ENCODE results near the gene ZNF554. TPM values are rescaled to one million over a fixed set of nuclear protein-coding genes. Genes with fewer than 3 reads are reported as not detected.
"Not testable (repeated sequence)": the region's sequence is repeated elsewhere in the genome, so short reads cannot be mapped to it uniquely, and the experiment has no call there.

The ZNF554 gene
- polyA plus RNA-seq, 2 donors, result 1.5 to 4.9 TPM

GRCh38 chr19:2811735-2812413 is 7.8 kb upstream of the ZNF554 start:
- Histone ChIP-seq H3K27me3 (ENCODE audit: control insufficient read depth in 1 of 2, insufficient read depth in 2 of 2, low read length in 2 of 2) (no peaks in the 10 kb centered on the region), H3K9me3 (ENCODE audit: control insufficient read depth in 2 of 2, insufficient read depth in 1 of 2, low read depth in 1 of 2, low read length in 1 of 2) (peaks cover 0 to 2% of the 10 kb centered on the region in 2 donors), H3K4me3 (ENCODE audit: low read depth in 1 of 2, low read length in 2 of 2) (no peak overlapping the region), H3K27ac (ENCODE audit: low read depth in 2 of 2, low read length in 1 of 2) (no peak overlapping the region), H3K36me3 (ENCODE audit: control insufficient read depth in 2 of 2, insufficient read depth in 2 of 2, low read length in 1 of 2) (peaks cover 0 to 54% of the 10 kb centered on the region in 2 donors), H3K4me1 (ENCODE audit: control insufficient read depth in 2 of 2, insufficient read depth in 2 of 2, low read length in 1 of 2) (no peaks in the 10 kb centered on the region)
- WGBS, 2 donors, result 85 to 93% methylated on average over 29 to 34 of the region's 34 CpGs

- Histone ChIP-seq H3K9me3 (ENCODE audit: control insufficient read depth in 2 of 2, insufficient read depth in 1 of 2, low read depth in 1 of 2, low read length in 1 of 2) (peaks cover 0 to 2% of the 10 kb centered on the region in 2 donors), H3K4me3 (ENCODE audit: low read depth in 1 of 2, low read length in 2 of 2) (no peak overlapping the region), H3K27ac (ENCODE audit: low read depth in 2 of 2, low read length in 1 of 2) (no peak overlapping the region), H3K27me3 (ENCODE audit: control insufficient read depth in 1 of 2, insufficient read depth in 2 of 2, low read length in 2 of 2) (no peaks in the 10 kb centered on the region), H3K36me3 (ENCODE audit: control insufficient read depth in 2 of 2, insufficient read depth in 2 of 2, low read length in 1 of 2) (peaks cover 0 to 47% of the 10 kb centered on the region in 2 donors), H3K4me1 (ENCODE audit: control insufficient read depth in 2 of 2, insufficient read depth in 2 of 2, low read length in 1 of 2) (no peaks in the 10 kb centered on the region)
- 92 to 93% methylated on average over 37 of the region's 37 CpGs for WGBS, 2 donors
These were observed 7.0 kb upstream of the ZNF554 start for GRCh38 chr19:2812414-2813234.

- Histone ChIP-seq H3K4me1 (ENCODE audit: control insufficient read depth in 2 of 2, insufficient read depth in 2 of 2, low read length in 1 of 2) (no peaks in the 10 kb centered on the region), H3K36me3 (ENCODE audit: control insufficient read depth in 2 of 2, insufficient read depth in 2 of 2, low read length in 1 of 2) (peaks cover 0 to 39% of the 10 kb centered on the region in 2 donors), H3K27ac (ENCODE audit: low read depth in 2 of 2, low read length in 1 of 2) (no peak overlapping the region), H3K27me3 (ENCODE audit: control insufficient read depth in 1 of 2, insufficient read depth in 2 of 2, low read length in 2 of 2) (no peaks in the 10 kb centered on the region), H3K9me3 (ENCODE audit: control insufficient read depth in 2 of 2, insufficient read depth in 1 of 2, low read depth in 1 of 2, low read length in 1 of 2) (peaks cover 0 to 2% of the 10 kb centered on the region in 2 donors), H3K4me3 (ENCODE audit: low read depth in 1 of 2, low read length in 2 of 2) (no peak overlapping the region)
- WGBS, 2 donors, result 86 to 91% methylated on average over 35 of the region's 35 CpGs
These were observed 6.2 kb upstream of the ZNF554 start for GRCh38 chr19:2813235-2814160.

GRCh38 chr19:2814426-2814825 is 5.2 kb upstream of the ZNF554 start:
- Histone ChIP-seq H3K9me3 (ENCODE audit: control insufficient read depth in 2 of 2, insufficient read depth in 1 of 2, low read depth in 1 of 2, low read length in 1 of 2) (no peaks in the 10 kb centered on the region), H3K4me1 (ENCODE audit: control insufficient read depth in 2 of 2, insufficient read depth in 2 of 2, low read length in 1 of 2) (no peaks in the 10 kb centered on the region), H3K27ac (ENCODE audit: low read depth in 2 of 2, low read length in 1 of 2) (no peak overlapping the region), H3K27me3 (ENCODE audit: control insufficient read depth in 1 of 2, insufficient read depth in 2 of 2, low read length in 2 of 2) (no peaks in the 10 kb centered on the region), H3K4me3 (ENCODE audit: low read depth in 1 of 2, low read length in 2 of 2) (no peak overlapping the region), H3K36me3 (ENCODE audit: control insufficient read depth in 2 of 2, insufficient read depth in 2 of 2, low read length in 1 of 2) (peaks cover 0 to 29% of the 10 kb centered on the region in 2 donors)
- 93 to 95% methylated on average over 11 of the region's 11 CpGs for WGBS, 2 donors

- no peaks in the 10 kb centered on the region for H3K27me3 ChIP-seq (ENCODE audit: control insufficient read depth in 1 of 2, insufficient read depth in 2 of 2, low read length in 2 of 2)
- H3K4me1 ChIP-seq (ENCODE audit: control insufficient read depth in 2 of 2, insufficient read depth in 2 of 2, low read length in 1 of 2), result peaks cover under 1 to 1% of the 10 kb centered on the region in 2 donors
- H3K36me3 ChIP-seq (ENCODE audit: control insufficient read depth in 2 of 2, insufficient read depth in 2 of 2, low read length in 1 of 2), result peaks cover 0 to 23% of the 10 kb centered on the region in 2 donors
- 91 to 94% methylated on average over 13 of the region's 13 CpGs for WGBS, 2 donors
- no peak overlapping the region for H3K4me3 ChIP-seq (ENCODE audit: low read depth in 1 of 2, low read length in 2 of 2)
- H3K27ac ChIP-seq (ENCODE audit: low read depth in 2 of 2, low read length in 1 of 2), result no peak overlapping the region
- no peaks in the 10 kb centered on the region for H3K9me3 ChIP-seq (ENCODE audit: control insufficient read depth in 2 of 2, insufficient read depth in 1 of 2, low read depth in 1 of 2, low read length in 1 of 2)
These were observed 4.5 kb upstream of the ZNF554 start for GRCh38 chr19:2815191-2815614.

GRCh38 chr19:2815923-2816322 is 3.7 kb upstream of the ZNF554 start:
- no peak overlapping the region for H3K4me3 ChIP-seq (ENCODE audit: low read depth in 1 of 2, low read length in 2 of 2)
- H3K4me1 ChIP-seq (ENCODE audit: control insufficient read depth in 2 of 2, insufficient read depth in 2 of 2, low read length in 1 of 2), result peaks cover 2 to 4% of the 10 kb centered on the region in 2 donors
- no peaks in the 10 kb centered on the region for H3K9me3 ChIP-seq (ENCODE audit: control insufficient read depth in 2 of 2, insufficient read depth in 1 of 2, low read depth in 1 of 2, low read length in 1 of 2)
- no peak overlapping the region for H3K27ac ChIP-seq (ENCODE audit: low read depth in 2 of 2, low read length in 1 of 2)
- H3K36me3 ChIP-seq (ENCODE audit: control insufficient read depth in 2 of 2, insufficient read depth in 2 of 2, low read length in 1 of 2), result peaks cover 0 to 17% of the 10 kb centered on the region in 2 donors
- no peaks in the 10 kb centered on the region for H3K27me3 ChIP-seq (ENCODE audit: control insufficient read depth in 1 of 2, insufficient read depth in 2 of 2, low read length in 2 of 2)
- whole genome bisulfite sequencing, 2 donors, result 86 to 87% methylated on average over 15 of the region's 15 CpGs

- 89 to 92% methylated on average over 16 of the region's 16 CpGs for WGBS, 2 donors
These were observed 3.0 kb upstream of the ZNF554 start for GRCh38 chr19:2816641-2817040.

GRCh38 chr19:2817237-2817829 is 2.3 kb upstream of the ZNF554 start:
- 68 to 74% methylated on average over 22 of the region's 22 CpGs for WGBS, 2 donors
- H3K36me3 ChIP-seq (ENCODE audit: control insufficient read depth in 2 of 2, insufficient read depth in 2 of 2, low read length in 1 of 2), result not testable (repeated sequence)
- peak overlapping the region in 1 of 2 donors; percentile 74 for H3K27ac ChIP-seq (ENCODE audit: low read depth in 2 of 2, low read length in 1 of 2)

More at GRCh38 chr19:2816641-2817040, 3.0 kb upstream of the ZNF554 start:
- H3K4me1 ChIP-seq (ENCODE audit: control insufficient read depth in 2 of 2, insufficient read depth in 2 of 2, low read length in 1 of 2), result peaks cover 2 to 4% of the 10 kb centered on the region in 2 donors
- no peaks in the 10 kb centered on the region for H3K27me3 ChIP-seq (ENCODE audit: control insufficient read depth in 1 of 2, insufficient read depth in 2 of 2, low read length in 2 of 2)
- no peak overlapping the region for H3K27ac ChIP-seq (ENCODE audit: low read depth in 2 of 2, low read length in 1 of 2)
- no peak overlapping the region for H3K4me3 ChIP-seq (ENCODE audit: low read depth in 1 of 2, low read length in 2 of 2)
- H3K36me3 ChIP-seq (ENCODE audit: control insufficient read depth in 2 of 2, insufficient read depth in 2 of 2, low read length in 1 of 2), result peaks cover 0 to 10% of the 10 kb centered on the region in 2 donors
- H3K9me3 ChIP-seq (ENCODE audit: control insufficient read depth in 2 of 2, insufficient read depth in 1 of 2, low read depth in 1 of 2, low read length in 1 of 2), result no peaks in the 10 kb centered on the region

More at GRCh38 chr19:2817237-2817829, 2.3 kb upstream of the ZNF554 start:
- not testable (repeated sequence) for H3K4me1 ChIP-seq (ENCODE audit: control insufficient read depth in 2 of 2, insufficient read depth in 2 of 2, low read length in 1 of 2); H3K27me3 ChIP-seq (ENCODE audit: control insufficient read depth in 1 of 2, insufficient read depth in 2 of 2, low read length in 2 of 2); H3K4me3 ChIP-seq (ENCODE audit: low read depth in 1 of 2, low read length in 2 of 2); H3K9me3 ChIP-seq (ENCODE audit: control insufficient read depth in 2 of 2, insufficient read depth in 1 of 2, low read depth in 1 of 2, low read length in 1 of 2)
